ENCODE data around the gene RTN4R.
"Not testable (repeated sequence)": the region's sequence is repeated elsewhere in the genome, so short reads cannot be mapped to it uniquely, and the experiment has no call there.

Gene RTN4R

DNA sequence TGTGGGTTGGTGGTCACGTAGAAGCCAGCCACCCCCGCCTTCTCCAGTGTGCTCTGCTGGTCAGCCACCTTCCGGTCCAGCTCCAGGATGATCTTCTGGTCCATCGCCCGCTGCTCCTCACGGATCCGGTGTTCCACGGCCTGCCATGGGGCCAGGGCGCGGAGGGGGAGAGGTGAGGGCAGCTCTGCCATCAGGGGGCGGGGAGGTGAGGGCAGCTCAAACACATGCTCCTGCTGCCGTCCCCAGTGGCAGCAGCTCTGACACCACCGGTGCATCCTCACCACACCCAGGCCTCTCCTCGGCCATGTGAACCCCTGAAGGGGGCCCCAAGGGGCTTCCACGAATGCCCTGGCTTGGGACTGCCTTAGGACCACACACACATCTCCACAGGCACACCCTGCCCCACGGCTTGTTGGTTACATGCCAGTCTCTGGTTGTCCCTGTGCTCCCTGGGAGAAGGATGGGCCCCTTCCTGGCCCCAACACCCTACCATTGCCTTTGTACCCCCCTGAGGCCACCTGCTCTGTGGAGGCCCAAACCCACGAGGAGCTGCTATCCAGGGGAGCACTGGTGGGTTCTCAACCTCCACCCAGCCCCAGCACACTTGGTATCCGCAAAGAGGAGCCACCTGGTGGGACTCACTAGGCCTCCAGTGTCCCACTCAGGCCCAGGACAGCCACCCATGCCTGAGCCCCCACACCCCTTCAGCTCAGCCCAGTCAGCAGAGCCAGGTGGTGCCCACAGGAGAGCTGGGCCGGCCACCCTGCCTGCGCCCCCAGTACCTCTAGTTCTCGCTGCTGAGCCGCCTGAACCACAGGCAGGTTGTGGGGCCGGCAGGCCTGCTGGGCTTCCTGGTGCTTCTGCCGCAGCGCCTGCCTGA lies 47.5 kb upstream of the RTN4R start:
- ChIA-PET CTCF (interaction anchor here (1.3 kb wide), 1 partner anchor 23 kb away, joined by 3 read pairs; no protein-coding TSS in a partner anchor), POLR2A (no interaction called here)
- TF ChIP-seq ELF4 (IDR thresholded peaks at IDR 0.05), result no peak
- TF ChIP-seq SP1 (IDR thresholded peaks at IDR 0.05), result no peak
- no peak for TF ChIP-seq HDGF (IDR thresholded peaks at IDR 0.05; ENCODE audit: borderline replicate concordance)
- no peak for TF ChIP-seq BHLHE40 (IDR thresholded peaks at IDR 0.05; ENCODE audit: borderline replicate concordance)
- TF ChIP-seq FOXA1 (IDR thresholded peaks at IDR 0.05), result no peak
- TF ChIP-seq CTBP1 (IDR thresholded peaks at IDR 0.05; ENCODE audit: borderline replicate concordance), result no peak
- no peak for TF ChIP-seq ARNT (IDR thresholded peaks at IDR 0.05)
- no peak for DNase-seq (ENCODE audit: extremely low spot score)

DNA sequence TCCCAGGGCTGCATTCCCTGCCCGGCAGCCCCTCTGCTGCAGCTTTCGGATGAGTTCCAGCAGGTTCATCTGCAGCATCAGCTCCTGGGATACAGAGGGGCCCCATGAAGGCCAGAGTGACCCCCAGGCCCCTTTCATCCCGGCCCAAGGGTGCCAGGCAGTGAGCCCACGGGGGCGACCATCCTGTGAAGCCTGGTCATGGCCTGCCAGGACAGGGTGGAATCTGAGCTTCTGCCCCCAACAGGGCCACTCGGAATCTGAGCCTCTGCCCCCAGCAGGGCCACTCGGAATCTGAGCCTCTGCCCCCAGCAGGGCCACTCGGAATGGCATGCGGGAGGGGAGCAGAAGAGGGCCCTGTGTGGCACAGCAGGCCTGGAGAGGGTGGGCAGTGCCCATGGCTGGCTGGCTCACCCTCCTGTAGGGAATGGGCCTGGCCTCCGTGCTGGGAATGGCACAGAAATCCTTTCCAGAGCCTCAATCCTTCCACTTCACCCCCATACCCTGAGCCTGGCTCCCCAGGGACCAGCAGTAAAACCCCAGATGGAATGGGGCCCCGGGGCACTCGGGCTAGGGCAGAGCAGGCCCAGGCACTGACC lies 46.7 kb upstream of the RTN4R start:
- DNase-seq (ENCODE audit: extremely low spot score); CTCF ChIA-PET; POLR2A ChIA-PET: not testable (repeated sequence)

DNA sequence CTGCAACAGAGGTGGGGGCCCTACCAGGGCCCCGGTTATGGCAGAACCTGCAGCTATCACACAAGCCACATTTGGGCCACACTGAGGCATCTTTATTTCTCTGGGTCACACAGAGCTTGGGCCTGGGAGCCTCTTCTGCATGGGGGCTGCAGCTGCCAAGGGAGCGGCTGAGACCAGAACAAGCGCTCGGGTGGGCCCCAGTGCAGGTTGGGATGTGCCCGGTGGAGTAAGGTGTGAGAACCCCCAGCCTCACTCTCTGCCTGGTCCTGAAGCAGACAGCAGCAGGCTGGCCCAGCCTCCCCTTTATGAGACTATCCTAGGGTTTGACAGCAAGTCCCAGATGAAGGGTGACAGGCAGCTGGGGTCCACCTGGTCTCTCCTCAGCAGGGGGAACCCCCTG lies 46.1 kb upstream of the RTN4R start:
- DNase-seq (ENCODE audit: extremely low spot score); CTCF ChIA-PET; POLR2A ChIA-PET: not testable (repeated sequence)

DNA sequence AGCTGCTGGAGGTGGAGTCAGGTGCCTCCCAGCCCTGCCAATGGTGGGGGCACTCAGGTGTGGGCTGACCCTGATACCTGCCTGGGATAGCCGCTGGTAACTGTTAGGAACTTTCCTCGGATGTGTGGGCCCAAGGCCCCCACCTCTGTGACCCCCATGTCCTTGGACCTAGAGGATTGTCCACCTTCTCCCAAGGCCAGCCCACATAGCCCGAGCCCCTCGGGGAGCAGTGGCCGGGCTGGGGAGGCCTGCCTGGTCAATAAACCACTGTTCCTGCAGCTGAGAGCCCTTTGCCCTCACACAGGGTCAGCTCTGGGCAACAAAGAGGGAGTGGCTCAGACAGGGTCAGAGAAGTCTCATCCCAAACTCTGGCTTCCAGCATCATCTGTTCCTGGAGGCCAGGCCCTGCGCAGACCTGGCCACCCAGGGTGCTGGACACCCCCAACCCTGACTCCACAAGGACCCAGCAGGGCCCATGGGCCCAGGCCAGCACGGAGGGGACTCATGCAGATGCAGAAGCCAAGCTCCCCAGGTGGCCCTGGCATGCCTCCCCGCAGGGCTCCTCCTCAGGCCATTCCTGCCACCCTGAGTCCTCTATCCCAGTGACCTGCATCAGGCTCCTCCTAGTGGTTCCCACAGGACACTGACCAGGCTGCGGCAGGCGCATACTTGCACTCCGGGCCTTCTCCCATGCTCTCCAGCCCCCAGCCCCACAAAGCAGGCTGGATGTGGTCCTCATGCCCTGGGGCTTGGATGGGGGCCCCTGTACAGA lies 45.4 kb upstream of the RTN4R start:
- POLR2A ChIA-PET, result interaction anchor here (0.7 kb wide), 1 partner anchor 194 kb away, joined by 3 read pairs; the partner anchor contains the start of gene MED15
- DNase-seq (ENCODE audit: extremely low spot score); CTCF ChIA-PET: not testable (repeated sequence)

DNA sequence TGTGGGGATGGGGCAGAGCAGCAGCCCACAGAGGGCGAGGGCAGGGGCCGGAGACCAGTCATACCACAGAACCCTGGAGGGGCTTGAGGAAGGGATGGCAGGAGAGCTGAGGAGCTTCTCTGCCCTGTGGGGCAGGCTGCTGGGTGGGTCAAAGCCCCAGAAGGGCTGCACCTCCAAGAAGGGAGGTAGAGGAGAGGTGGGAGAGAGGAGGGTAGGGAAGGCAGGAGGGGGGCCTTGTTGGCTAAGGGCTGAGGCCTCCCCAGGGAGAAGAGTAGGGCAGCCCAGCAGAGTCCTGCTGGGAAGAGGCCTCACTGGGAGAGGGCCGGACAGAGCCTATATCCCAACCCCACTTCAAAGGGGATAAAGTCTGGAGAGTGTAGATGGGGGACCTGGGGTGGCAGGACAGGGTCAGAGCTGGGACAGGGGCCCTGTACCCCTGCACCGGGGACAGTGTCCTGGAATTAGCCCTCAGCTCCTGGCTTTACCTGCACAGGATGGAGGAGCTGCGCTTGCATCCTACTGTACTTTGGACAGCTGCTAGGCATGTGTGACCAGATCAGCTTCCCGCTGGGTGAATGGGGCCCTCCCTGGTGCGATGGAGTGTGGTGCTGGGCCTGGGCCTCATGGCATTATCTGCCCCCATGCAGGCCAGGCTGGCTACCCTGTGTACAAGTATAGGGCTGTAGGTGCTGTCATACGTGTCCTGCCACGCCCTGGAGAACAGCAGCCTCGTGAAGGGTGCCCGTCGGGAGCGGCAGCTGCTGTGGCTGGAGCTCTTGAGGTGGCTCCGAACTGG lies 44.5 kb upstream of the RTN4R start:
- ChIA-PET CTCF (no interaction called here), POLR2A (interaction anchor here (0.7 kb wide), 1 partner anchor 195 kb away, joined by 3 read pairs; the partner anchor contains the start of gene MED15)
- DNase-seq (ENCODE audit: extremely low spot score), result no peak
- TF ChIP-seq ZNF384 (IDR thresholded peaks at IDR 0.05), result no peak
- TF ChIP-seq, protein P1, sequence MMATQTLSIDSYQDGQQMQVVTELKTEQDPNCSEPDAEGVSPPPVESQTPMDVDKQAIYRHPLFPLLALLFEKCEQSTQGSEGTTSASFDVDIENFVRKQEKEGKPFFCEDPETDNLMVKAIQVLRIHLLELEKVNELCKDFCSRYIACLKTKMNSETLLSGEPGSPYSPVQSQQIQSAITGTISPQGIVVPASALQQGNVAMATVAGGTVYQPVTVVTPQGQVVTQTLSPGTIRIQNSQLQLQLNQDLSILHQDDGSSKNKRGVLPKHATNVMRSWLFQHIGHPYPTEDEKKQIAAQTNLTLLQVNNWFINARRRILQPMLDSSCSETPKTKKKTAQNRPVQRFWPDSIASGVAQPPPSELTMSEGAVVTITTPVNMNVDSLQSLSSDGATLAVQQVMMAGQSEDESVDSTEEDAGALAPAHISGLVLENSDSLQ (IDR thresholded peaks at IDR 0.05), result no peak
- no peak for TF ChIP-seq LEF1 (IDR thresholded peaks at IDR 0.05; ENCODE audit: borderline replicate concordance)
- TF ChIP-seq HDGF (IDR thresholded peaks at IDR 0.05; ENCODE audit: borderline replicate concordance), result no peak
- TF ChIP-seq BHLHE40 (IDR thresholded peaks at IDR 0.05; ENCODE audit: borderline replicate concordance), result no peak
- TF ChIP-seq ARNT (IDR thresholded peaks at IDR 0.05), result no peak
- no peak for TF ChIP-seq FOXK2 (IDR thresholded peaks at IDR 0.05)
- TF ChIP-seq FOXM1 (IDR thresholded peaks at IDR 0.05; ENCODE audit: borderline replicate concordance), result no peak
- no peak for TF ChIP-seq CTBP1 (IDR thresholded peaks at IDR 0.05; ENCODE audit: borderline replicate concordance)
- TF ChIP-seq NFRKB (IDR thresholded peaks at IDR 0.05), result no peak
- no peak for TF ChIP-seq FOXA1 (IDR thresholded peaks at IDR 0.05)
- no peak for TF ChIP-seq ELF4 (IDR thresholded peaks at IDR 0.05)

DNA sequence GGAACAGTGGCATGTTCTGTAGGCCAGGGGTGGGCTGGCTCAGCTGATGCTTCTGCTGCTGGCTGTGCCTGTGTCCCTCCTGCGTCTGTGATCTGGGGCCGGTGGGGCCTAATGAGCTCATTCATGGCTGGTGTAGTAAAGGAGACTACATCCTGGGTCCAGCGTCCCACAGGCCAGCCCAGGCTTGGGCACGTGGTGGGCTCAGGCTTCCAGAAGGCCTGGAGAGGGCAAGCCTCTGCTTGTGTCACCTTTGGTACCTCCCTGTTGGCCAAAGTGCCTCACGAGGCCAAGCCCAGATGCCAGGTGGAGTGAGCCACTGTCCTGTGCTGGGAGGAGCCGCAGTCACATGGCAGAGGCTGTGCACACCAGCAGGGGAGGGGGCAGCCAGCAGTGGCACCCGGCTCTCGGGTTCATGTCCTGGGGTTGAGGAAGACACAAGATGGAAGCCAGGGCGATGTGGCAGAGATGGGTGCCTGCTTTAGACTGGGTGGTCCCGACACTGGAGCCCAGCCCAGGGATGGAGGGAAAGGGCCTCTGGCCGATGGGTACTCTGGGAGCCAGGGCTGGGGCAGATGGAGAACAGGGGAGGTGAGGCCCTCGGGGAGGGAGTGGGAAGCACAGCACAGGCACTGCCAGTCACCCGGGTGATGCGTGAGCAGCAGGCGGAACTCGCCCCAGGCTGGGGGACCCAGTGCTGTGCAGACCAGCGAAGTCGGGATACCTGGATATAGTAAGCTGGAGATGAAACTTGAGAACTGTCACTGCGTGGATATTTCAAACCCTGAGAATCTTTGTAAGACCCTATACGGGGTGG lies 43.3 kb upstream of the RTN4R start:
- CTCF ChIA-PET; DNase-seq (ENCODE audit: extremely low spot score): not testable (repeated sequence)
- POLR2A ChIA-PET, result interaction anchor here (2.0 kb wide), 1 partner anchor 8 kb away, joined by 4 read pairs; the partner anchor contains the start of gene DGCR6L

DNA sequence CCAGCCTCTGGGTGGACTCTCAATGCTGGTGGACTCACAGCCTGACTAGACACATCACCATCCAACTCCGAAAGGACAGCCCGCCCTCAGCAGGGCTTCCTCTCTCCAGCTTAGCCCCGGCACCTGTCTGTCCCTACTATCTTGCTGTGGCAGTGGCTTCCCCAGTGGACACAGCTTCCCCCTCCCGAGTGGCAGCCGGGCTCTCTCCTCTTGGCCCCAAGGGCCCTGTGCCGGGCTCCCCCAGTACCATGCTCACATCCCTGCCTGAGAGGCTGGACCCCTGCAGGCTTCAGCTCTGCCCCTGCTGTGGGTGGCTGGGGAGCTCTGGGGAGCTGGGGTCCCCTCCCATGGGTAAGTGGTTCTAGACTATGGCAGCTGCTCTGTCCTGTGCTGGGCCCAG lies 42.7 kb upstream of the RTN4R start:
- POLR2A ChIA-PET, result interaction anchor here (2.0 kb wide), 1 partner anchor 9 kb away, joined by 4 read pairs; the partner anchor contains the start of gene DGCR6L
- CTCF ChIA-PET; DNase-seq (ENCODE audit: extremely low spot score): not testable (repeated sequence)

DNA sequence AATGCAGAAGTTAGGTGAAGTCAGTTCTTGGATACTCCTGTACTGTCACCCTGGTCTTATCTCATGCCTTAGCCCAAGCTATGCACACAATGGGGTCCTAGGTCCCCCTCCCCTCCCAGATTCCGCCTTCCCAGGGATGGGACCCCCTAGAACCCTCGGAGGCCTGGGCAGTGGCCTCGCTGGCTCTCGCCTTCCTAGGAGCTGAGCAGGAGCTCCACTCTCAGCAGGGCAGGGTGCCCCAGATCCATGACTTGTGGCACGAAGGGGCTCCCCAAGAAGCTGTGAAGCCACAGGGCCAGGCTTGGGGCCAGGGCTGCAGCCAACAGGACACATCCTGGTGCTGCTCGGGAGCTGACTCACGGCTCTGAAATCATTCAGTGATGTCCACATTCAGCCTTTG lies 42.1 kb upstream of the RTN4R start:
- DNase-seq (ENCODE audit: extremely low spot score); CTCF ChIA-PET: not testable (repeated sequence)
- POLR2A ChIA-PET, result interaction anchor here (2.0 kb wide), 1 partner anchor 9 kb away, joined by 4 read pairs; the partner anchor contains the start of gene DGCR6L

DNA sequence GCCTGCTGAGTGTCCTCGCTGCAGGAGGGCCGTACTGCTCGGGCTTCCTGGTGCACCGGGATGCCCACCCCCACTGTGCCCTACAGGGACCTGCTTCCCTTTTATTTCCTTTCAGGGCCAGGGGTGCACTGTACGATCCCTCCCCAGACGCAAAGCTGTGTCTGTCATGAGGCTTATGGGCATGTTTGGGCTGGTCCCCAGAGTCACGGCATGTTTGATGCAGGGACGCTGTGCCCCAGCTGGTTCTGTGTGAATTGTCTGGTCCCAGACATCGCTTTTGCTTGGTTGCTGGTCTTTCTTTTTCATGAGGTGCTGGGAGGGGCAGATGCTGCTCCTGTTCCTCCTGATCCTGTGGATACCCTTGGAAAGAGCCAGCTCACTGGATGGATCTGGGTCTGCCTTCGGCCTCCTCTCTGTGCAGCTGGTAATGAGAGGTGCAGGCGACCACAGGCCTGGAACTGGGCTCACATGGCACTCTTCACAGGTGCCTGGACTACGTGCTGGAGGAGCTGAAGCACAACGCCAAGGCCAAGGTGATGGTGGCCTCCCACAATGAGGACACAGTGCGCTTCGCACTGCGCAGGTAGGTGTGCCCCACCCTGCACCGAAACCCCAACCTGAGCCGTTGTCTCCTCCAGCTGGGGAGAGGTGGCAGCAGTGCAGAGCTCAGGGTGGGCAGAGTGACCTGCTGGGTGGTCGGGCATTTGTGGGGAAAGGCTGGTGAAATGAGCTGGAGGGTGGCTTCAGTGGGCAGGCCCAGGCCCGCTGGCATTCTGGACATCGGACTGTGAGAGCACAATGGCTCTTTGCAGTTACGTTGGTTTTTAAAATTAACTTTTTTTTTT lies 40.9 kb upstream of the RTN4R start:
- DNase-seq (ENCODE audit: extremely low spot score); CTCF ChIA-PET: not testable (repeated sequence)
- POLR2A ChIA-PET, result interaction anchor here (0.6 to 2.0 kb wide), 2 partner anchors 11 kb away, joined by 3 to 4 read pairs; partner anchors contain the start of gene DGCR6L

DNA sequence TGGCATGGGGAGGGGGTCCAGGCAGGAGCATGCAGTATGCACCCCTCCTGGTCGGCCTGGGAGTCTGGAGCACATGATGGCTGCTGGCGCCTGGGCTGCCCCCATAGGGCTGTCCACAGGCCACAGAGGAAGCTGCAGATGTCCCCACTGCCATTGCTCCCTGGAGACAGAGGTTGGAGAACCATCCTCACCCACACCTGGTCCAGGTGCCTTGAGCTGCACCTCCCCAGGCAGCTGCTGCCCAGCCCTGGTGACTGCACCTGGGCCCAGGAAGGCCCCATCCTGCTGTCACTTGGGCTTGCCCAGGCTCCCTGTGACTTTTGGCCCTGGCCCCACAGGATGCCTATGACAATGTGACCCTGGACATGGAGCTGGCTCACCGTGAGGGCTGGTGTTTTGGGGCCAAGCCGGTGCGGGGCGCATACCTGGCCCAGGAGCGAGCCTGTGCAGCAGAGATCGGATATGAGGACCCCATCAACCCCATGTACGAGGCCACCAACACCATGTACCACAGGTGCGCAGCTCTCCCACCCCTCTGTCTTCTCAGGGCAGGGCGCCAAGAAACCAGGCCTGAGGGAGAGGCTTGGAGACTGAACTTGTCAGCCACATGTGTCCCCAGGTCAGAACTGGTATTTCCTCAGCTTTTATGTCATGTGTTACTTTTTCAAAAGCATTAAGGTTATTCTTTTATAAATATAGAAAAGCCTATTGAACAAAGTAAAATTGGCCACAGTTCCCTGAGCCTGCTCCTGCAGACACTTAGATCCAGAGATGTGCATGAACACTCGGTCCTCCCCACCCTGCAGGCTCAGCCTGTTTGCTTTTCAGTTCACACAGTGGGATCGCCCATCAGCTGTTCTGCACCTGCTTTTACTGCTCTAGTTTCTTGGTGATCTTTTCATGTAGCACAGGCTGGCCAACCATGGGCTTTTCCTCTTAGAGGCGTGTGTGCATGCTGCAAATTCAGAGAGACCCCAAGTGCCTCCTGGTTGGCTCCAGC lies 39.6 kb upstream of the RTN4R start:
- POLR2A ChIA-PET; CTCF ChIA-PET; DNase-seq (ENCODE audit: extremely low spot score): not testable (repeated sequence)

Data from HEK293T (cell line).